ENCODE measurements around the gene NARS2. TPM values are rescaled to one million over a fixed set of nuclear protein-coding genes. Genes with fewer than 3 reads are reported as not detected.

NARS2 gene
- total RNA-seq, 1 donor from 2014 or later = 15.6 TPM

DNA sequence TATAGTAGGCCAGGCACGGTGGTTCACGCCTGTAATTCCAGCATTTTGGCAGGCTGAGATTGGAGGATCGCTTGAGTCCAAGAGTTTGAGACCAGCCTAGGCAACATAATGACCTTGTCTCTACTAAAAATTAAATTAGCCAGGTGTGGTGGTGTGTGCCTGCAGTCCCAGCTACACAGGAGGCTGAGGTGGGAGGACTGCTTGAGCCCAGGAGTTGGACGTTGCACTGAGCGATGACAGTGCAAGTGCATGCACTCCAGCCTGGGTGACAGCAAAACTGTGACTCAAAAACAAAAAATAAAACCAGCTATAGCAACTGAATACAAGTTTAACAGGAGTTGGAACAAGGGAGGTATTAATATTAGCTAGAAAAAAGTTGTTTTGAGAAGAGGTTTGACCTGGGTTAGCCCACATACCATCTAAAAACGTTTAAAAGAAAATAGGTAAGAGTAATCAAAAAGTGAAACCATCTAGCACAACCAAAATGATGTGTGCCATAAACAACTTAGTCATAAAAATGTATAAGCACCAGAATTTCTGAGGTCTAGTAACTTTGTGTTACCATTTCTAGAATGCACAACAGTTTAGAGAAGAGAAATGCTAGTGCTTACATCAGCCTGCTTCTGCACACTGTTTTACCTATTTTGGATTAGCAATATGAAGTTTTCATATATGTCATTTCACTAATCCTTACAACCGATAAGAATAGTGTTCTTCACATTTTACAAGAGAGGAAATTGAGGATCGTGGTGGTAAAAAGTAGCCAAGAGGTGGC, 26.5 kb downstream of the NARS2 start:
- Histone ChIP-seq H3K27ac (no peak overlapping the region), H3K9me3 (no peaks in the 10 kb centered on the region), H3K27me3 (ENCODE audit: low read depth) (no peaks in the 10 kb centered on the region), H3K36me3 (peaks cover 2% of the 10 kb centered on the region), H3K4me3 (no peak overlapping the region), H3K4me1 (no peaks in the 10 kb centered on the region)
- ATAC-seq (no peak), DNase-seq (no peak)
- TF ChIP-seq, protein P1, sequence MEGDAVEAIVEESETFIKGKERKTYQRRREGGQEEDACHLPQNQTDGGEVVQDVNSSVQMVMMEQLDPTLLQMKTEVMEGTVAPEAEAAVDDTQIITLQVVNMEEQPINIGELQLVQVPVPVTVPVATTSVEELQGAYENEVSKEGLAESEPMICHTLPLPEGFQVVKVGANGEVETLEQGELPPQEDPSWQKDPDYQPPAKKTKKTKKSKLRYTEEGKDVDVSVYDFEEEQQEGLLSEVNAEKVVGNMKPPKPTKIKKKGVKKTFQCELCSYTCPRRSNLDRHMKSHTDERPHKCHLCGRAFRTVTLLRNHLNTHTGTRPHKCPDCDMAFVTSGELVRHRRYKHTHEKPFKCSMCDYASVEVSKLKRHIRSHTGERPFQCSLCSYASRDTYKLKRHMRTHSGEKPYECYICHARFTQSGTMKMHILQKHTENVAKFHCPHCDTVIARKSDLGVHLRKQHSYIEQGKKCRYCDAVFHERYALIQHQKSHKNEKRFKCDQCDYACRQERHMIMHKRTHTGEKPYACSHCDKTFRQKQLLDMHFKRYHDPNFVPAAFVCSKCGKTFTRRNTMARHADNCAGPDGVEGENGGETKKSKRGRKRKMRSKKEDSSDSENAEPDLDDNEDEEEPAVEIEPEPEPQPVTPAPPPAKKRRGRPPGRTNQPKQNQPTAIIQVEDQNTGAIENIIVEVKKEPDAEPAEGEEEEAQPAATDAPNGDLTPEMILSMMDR (IDR thresholded peaks at IDR 0.05) = no peak
- intact Hi-C loops (cut with DNase I) = no loop called here

DNA sequence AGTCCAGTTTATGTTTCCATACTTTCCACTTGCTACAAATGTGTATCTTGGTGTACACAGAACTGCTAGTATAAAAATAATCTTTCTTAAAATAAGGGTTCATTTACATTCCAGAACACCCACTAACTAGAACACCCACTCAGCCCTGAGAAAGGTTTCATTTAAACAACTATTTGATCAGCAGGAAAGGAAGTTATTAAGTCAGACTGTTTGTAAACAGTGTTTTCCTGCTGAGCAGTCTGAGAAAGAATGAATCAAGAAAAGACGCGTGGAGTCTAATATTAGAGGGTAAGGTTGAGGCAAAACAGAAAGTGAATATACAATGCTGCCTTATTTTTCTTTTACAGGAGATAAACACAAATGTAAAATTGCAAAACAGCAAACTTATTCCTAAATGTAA, 32.7 kb downstream of the NARS2 start:
- no peaks in the 10 kb centered on the region for H3K27me3 ChIP-seq (ENCODE audit: low read depth)
- no peak for DNase-seq
- peaks cover 3% of the 10 kb centered on the region for H3K36me3 ChIP-seq
- H3K4me3 ChIP-seq = no peak overlapping the region
- TF ChIP-seq, protein P1 (IDR thresholded peaks at IDR 0.05) = no peak
- intact Hi-C loops (cut with DNase I) = no loop called here
- H3K4me1 ChIP-seq = peaks cover 8% of the 10 kb centered on the region
- no peaks in the 10 kb centered on the region for H3K9me3 ChIP-seq
- no peak overlapping the region for H3K27ac ChIP-seq
- ATAC-seq = peak in 1 of 2 donors; percentile 54

DNA sequence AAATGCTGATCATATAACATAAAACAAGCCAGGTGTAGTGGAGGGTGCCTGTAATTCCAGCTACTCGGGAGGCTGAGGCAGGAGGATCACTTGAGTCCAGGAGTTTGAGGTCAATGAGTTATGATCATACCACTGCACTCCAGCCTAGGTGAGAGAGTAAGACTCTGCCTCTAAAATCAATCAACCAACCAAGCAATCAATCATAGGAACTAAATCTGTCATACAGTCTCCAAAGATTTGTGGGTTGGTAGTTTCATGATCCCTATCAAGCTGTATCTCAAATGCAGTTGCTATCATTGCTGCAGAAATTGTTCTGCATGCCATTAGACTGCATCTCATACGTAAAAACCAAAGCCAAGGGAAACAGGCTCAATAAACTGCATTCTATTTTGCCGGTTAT, 33.1 kb downstream of the NARS2 start:
- peaks cover 8% of the 10 kb centered on the region for H3K4me1 ChIP-seq
- TF ChIP-seq, protein P1 (IDR thresholded peaks at IDR 0.05) = no peak
- intact Hi-C loops (cut with DNase I) = no loop called here
- no peak for ATAC-seq
- peaks cover 3% of the 10 kb centered on the region for H3K36me3 ChIP-seq
- H3K4me3 ChIP-seq = no peak overlapping the region
- H3K27ac ChIP-seq = no peak overlapping the region
- DNase-seq = no peak
- H3K27me3 ChIP-seq (ENCODE audit: low read depth) = no peaks in the 10 kb centered on the region
- no peaks in the 10 kb centered on the region for H3K9me3 ChIP-seq

DNA sequence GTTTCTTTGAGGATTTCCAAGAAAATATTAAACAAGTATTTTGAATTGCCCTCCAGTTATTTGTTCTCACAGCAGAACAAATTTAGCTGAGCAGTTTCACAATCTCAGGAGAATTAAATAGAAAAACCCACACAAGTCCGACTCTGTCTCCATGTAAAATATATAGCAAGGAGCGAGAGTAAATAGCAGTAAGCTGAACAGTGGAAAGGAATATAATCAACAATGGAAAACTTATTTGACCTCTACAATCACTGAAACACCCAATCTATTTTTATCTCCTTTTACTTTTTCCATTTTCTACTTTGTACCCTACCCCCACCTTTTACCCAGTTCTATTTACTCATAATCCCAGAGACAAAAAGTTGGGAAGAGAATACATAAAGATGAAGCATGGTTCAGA, 34.4 kb downstream of the NARS2 start:
- Histone ChIP-seq H3K27ac (no peak overlapping the region), H3K27me3 (ENCODE audit: low read depth) (no peaks in the 10 kb centered on the region), H3K4me3 (no peak overlapping the region), H3K4me1 (peaks cover 8% of the 10 kb centered on the region), H3K36me3 (peaks cover 3% of the 10 kb centered on the region), H3K9me3 (no peaks in the 10 kb centered on the region)
- intact Hi-C loops (cut with DNase I) = no loop called here
- TF ChIP-seq, protein P1 (IDR thresholded peaks at IDR 0.05) = no peak
- DNase-seq (no peak), ATAC-seq (peak in 1 of 2 donors; percentile 50)

DNA sequence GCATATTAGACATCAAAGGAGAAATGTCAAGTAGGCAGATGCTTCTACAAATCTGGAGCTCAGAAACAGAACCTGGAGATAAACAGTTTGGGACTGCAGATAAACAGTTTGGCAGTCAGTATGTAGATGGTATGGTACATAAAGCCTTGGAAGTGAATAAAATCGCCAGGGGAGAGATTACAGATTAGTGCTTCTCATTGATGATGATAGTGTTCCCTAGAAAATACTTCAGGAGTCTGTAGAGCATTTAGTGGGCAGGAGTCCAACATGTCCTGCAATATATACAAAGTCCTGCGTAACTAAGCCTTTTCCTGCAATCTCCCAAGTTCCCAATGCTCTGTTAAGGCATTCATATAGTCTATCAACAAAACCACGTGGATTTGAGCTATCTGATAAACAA, 35.2 kb downstream of the NARS2 start:
- TF ChIP-seq, protein P1 (IDR thresholded peaks at IDR 0.05) = no peak
- DNase-seq = no peak
- Histone ChIP-seq H3K27me3 (ENCODE audit: low read depth) (no peaks in the 10 kb centered on the region), H3K9me3 (no peaks in the 10 kb centered on the region), H3K27ac (no peak overlapping the region), H3K4me3 (no peak overlapping the region), H3K36me3 (peaks cover 3% of the 10 kb centered on the region), H3K4me1 (peaks cover 8% of the 10 kb centered on the region)
- ATAC-seq = peak in 1 of 2 donors; percentile 28
- intact Hi-C loops (cut with DNase I) = no loop called here
